ENCODE measurements around the gene ZNF236.

DNA sequence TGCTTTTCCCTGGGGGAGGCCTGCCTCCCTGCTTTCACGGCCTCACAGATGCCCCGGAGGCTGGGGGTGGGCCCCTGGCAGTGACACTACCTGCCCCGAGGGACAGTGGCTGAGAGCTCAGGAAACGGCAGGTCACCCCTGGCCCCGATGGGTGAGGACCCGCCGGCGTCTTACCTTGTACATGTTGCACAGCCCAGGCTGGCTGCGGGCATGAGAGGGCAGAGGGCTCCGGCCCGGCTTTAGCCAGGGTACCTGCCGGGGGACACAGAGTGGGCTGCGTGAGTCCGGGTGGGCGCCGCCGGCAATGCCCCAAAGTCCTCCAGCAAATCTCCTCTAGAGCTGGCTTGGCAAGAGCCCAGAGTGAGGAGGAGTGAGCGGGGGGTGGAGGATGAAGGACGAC is 187.3 kb downstream of the ZNF236 start:
- TF ChIP-seq CTCF (IDR thresholded peaks at IDR 0.05; ENCODE audit: low read depth, low read length) = no peak
- TF ChIP-seq EZH2phosphoT487 (IDR thresholded peaks at IDR 0.05; ENCODE audit: low read depth) = no peak
